ENCODE data around the gene KDELR1. TPM values are rescaled to one million over a fixed set of nuclear protein-coding genes. Genes with fewer than 3 reads are reported as not detected.

Gene KDELR1
- total RNA-seq, 1 experiment from 2014 or later: 198 TPM

DNA sequence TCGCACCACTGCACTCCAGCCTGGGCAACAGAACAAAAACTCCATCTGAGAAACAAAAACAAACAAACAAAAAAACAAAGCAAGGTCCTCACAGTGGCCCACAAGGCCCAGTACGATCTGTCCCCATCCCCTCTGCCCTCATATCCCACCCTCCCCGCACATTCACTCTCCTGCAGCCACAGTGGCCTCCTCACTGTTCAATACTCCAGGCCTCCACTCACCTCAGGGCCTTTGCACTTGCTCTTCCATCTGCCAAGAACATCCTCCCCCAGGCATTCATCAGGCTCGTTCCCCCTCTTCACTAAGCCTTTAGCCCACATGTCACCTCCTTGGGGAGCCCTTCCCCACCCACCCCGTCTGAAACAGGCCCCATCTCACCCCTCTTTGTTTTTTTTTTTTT is 32.2 kb downstream of the KDELR1 start:
- Mint-ChIP-seq H3K4me3 (no peak overlapping the region), H3K27ac (no peak overlapping the region), H3K36me3 (ENCODE audit: insufficient read depth in 1 of 3, low read depth in 3 of 3) (peaks cover 2 to 24% (median 11%) of the 10 kb centered on the region in 3 experiments; a peak in 6 of 7 replicates), H3K9me3 (no peaks in the 10 kb centered on the region), H3K4me1 (peaks cover 5 to 11% of the 10 kb centered on the region in 2 experiments; a peak in 2 of 4 replicates), H3K27me3 (ENCODE audit: low read depth) (no peaks in the 10 kb centered on the region)
- DNase-seq: no peak
- Histone ChIP-seq H4K5ac (ENCODE audit: insufficient read length, low read depth, low read length) (no peak overlapping the region), H2BK15ac (ENCODE audit: low read depth, low read length) (no peak overlapping the region), H2BK5ac (ENCODE audit: insufficient read length, low read length) (no peak overlapping the region), H3K9me3 (ENCODE audit: control insufficient read depth, low read depth, low read length) (no peaks in the 10 kb centered on the region), H3K23ac (ENCODE audit: insufficient read length, low read depth, low read length) (no peak overlapping the region), H3K9ac (ENCODE audit: extremely low read depth, insufficient read length, low read length) (no peak overlapping the region), H3K4ac (ENCODE audit: low read depth, low read length) (no peak overlapping the region), H2AK5ac (ENCODE audit: insufficient read length, low read length) (no peak overlapping the region), H3K14ac (ENCODE audit: insufficient read depth, low read length) (no peak overlapping the region), H4K91ac (ENCODE audit: insufficient read length, low read depth, low read length) (no peak overlapping the region), H3K23me2 (ENCODE audit: insufficient read length, low read depth, low read length, poor library complexity, severe bottlenecking) (peaks cover 5% of the 10 kb centered on the region), H3K4me2 (ENCODE audit: insufficient read depth, insufficient read length, low read length) (no peak overlapping the region), H3K79me1 (ENCODE audit: insufficient read depth, low read depth, low read length, poor library complexity, severe bottlenecking) (no peaks in the 10 kb centered on the region), H3K27me3 (ENCODE audit: insufficient read depth, low read length) (no peaks in the 10 kb centered on the region; the same call in 1 of the 2 replicates), H3K27ac (ENCODE audit: insufficient read length, low read depth, low read length) (no peak overlapping the region), H3K18ac (ENCODE audit: insufficient read length, low read depth, low read length) (no peak overlapping the region), H2BK20ac (ENCODE audit: low read depth, low read length, poor library complexity, severe bottlenecking) (no peak overlapping the region), H3K4me1 (ENCODE audit: insufficient read depth, low read length) (no peaks in the 10 kb centered on the region), H4K20me1 (ENCODE audit: control insufficient read depth, insufficient read depth, insufficient read length) (no peaks in the 10 kb centered on the region), H3K56ac (ENCODE audit: insufficient read length, low read depth, low read length) (no peak overlapping the region), H2AFZ (ENCODE audit: low read length) (no peak overlapping the region), H3K79me2 (ENCODE audit: insufficient read depth, low read length) (no peaks in the 10 kb centered on the region), H3T11ph (ENCODE audit: low read length) (no peak overlapping the region), H2BK120ac (ENCODE audit: low read depth, low read length, poor library complexity, severe bottlenecking) (no peak overlapping the region), H4K8ac (replicated peaks; ENCODE audit: insufficient read length, low read depth, low read length) (no peak overlapping the region), H2BK12ac (ENCODE audit: insufficient read length, low read depth, low read length) (no peak overlapping the region)
- no CpG with 5 or more reads among the region's 5 CpGs for WGBS (ENCODE audit: extremely low coverage, insufficient read length, low lambda C conversion rate)
- TF ChIP-seq, protein P1, sequence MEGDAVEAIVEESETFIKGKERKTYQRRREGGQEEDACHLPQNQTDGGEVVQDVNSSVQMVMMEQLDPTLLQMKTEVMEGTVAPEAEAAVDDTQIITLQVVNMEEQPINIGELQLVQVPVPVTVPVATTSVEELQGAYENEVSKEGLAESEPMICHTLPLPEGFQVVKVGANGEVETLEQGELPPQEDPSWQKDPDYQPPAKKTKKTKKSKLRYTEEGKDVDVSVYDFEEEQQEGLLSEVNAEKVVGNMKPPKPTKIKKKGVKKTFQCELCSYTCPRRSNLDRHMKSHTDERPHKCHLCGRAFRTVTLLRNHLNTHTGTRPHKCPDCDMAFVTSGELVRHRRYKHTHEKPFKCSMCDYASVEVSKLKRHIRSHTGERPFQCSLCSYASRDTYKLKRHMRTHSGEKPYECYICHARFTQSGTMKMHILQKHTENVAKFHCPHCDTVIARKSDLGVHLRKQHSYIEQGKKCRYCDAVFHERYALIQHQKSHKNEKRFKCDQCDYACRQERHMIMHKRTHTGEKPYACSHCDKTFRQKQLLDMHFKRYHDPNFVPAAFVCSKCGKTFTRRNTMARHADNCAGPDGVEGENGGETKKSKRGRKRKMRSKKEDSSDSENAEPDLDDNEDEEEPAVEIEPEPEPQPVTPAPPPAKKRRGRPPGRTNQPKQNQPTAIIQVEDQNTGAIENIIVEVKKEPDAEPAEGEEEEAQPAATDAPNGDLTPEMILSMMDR (conservative IDR thresholded peaks at IDR 0.05): no peak
